SJCRH30 (cell line): ENCODE measurements around the gene SMAD3. TPM values are rescaled to one million over a fixed set of nuclear protein-coding genes. Genes with fewer than 3 reads are reported as not detected.
"Not testable (repeated sequence)": the region's sequence is repeated elsewhere in the genome, so short reads cannot be mapped to it uniquely, and the experiment has no call there.

Source experiments
- DNase-seq, 2 experiments: peaks; one replicate each; pipeline ENCODE4 v3.0.0-alpha.2; 2015 to 2020
- H3K27ac ChIP-seq: fragments of 250-450 bp; sonication (Bioruptor Pico); 2 replicates; pipeline ENCODE4 v1.5.1; 2020; ENCODE audit warnings: mild to moderate bottlenecking, moderate library complexity
- H3K27me3 ChIP-seq: fragments of 250-450 bp; sonication (Bioruptor Pico); 2 replicates; pipeline ENCODE4 v1.5.1; 2020; ENCODE audit warnings: mild to moderate bottlenecking, moderate library complexity
- H3K36me3 ChIP-seq: fragments of 250-450 bp; sonication (Bioruptor Pico); 2 replicates; pipeline ENCODE4 v1.5.1; 2020; ENCODE audit warnings: mild to moderate bottlenecking, moderate library complexity
- H3K4me1 ChIP-seq: fragments of 250-450 bp; sonication (Bioruptor Pico); 2 replicates; pipeline ENCODE4 v1.5.1; 2020; ENCODE audit warnings: mild to moderate bottlenecking, moderate library complexity
- H3K4me3 ChIP-seq: fragments of 250-450 bp; sonication (Bioruptor Pico); 2 replicates; pipeline ENCODE4 v1.5.1; 2020; ENCODE audit warnings: mild to moderate bottlenecking, moderate library complexity
- H3K9me3 ChIP-seq: fragments of 250-450 bp; sonication (Bioruptor Pico); replicated peaks from 2 replicates; pipeline ENCODE4 v1.5.1; 2020; ENCODE audit warnings: mild to moderate bottlenecking, moderate library complexity
- total RNA-seq: library from RNA; depleted of rRNA; stranded (reverse); fragments of >200 nt; shearing (Covaris generic); gene quantifications from 2 replicates; pipeline ENCODE4 v1.2.3, GENCODE V29; 2014

SMAD3 gene
- total RNA-seq, 1 experiment from 2014 or later = 23.0 TPM

DNA sequence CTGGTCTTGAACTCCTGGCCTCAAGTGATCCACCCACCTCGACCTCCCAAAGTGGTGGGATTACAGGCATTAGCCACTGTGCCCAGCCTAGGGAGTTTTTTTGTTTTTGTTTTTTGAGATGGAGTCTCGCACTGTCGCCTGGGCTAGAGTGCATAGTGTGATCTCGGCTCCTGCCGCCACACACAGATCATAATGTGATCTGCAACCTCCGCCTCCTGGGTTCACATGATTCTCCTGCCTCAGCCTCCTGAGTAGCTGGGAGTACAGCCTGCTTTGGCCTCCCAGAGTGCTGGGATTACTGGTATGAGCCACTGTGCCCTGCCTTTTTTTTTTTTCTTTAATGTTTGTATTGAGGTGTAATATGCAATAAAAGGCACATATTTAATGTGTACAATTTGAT lies 78.2 kb downstream of the SMAD3 start:
- H3K36me3 ChIP-seq = no peaks in the 10 kb centered on the region
- no peaks in the 10 kb centered on the region for H3K27me3 ChIP-seq
- no peak for DNase-seq
- H3K9me3 ChIP-seq = no peaks in the 10 kb centered on the region
- H3K27ac ChIP-seq = no peak overlapping the region
- no peak overlapping the region for H3K4me3 ChIP-seq
- peaks cover 50% of the 10 kb centered on the region for H3K4me1 ChIP-seq

DNA sequence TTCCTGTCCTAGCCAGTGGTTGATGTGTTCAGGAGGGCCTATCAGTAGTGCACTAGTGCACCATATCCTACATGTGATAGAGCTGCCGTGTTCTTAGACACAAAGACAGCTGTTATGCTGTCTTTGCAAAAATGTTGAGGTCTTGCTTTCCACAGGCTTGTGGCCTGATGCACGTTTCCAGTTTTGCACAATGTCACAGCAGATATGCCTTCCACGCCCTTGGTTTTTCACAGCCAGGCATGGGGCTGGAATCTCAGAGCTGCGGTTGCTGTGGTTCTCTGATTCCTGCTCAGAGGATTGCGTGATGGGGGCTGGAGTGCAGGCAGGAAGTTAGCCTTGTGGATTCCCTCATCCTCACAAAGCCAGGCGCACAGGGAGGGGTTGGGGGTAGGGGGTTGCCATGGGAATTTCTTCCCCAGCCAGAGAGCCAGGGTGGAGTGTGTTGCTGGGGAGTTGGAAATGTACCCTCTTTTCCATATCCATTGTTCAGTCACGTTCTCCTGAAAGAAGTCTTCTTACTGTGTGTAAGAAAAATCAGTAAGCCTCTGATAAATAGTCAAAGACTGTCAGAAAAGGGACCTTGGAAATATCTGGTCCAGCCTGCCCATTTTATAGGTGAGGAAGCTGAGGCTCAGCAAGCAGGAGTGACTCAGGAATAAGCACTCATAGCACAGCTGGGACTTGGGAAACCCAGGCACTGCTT lies 79.4 kb downstream of the SMAD3 start:
- Histone ChIP-seq H3K4me3 (no peak overlapping the region), H3K27me3 (no peaks in the 10 kb centered on the region), H3K36me3 (no peaks in the 10 kb centered on the region), H3K9me3 (no peaks in the 10 kb centered on the region), H3K4me1 (peaks cover 52% of the 10 kb centered on the region), H3K27ac (no peak overlapping the region)
- peak; percentile 28 to 44 for DNase-seq

DNA sequence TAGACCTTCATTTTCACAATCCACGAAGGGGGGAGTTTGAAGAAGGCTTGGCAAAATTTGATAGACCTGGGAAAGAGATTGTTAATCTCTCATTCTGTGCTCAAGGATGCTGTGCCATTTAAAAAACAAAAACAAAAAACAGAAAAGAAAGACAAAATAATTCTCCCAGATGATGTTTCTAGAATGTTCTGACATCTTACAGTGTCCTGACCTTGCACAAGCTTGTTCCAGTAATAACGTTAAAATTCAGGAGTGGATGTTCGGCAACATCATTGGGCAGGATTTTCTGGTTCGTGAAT lies 79.9 kb downstream of the SMAD3 start:
- no peaks in the 10 kb centered on the region for H3K27me3 ChIP-seq
- H3K4me3 ChIP-seq = no peak overlapping the region
- H3K4me1 ChIP-seq = peaks cover 56% of the 10 kb centered on the region
- DNase-seq = no peak
- H3K9me3 ChIP-seq = no peaks in the 10 kb centered on the region
- H3K27ac ChIP-seq = no peak overlapping the region
- no peaks in the 10 kb centered on the region for H3K36me3 ChIP-seq

DNA sequence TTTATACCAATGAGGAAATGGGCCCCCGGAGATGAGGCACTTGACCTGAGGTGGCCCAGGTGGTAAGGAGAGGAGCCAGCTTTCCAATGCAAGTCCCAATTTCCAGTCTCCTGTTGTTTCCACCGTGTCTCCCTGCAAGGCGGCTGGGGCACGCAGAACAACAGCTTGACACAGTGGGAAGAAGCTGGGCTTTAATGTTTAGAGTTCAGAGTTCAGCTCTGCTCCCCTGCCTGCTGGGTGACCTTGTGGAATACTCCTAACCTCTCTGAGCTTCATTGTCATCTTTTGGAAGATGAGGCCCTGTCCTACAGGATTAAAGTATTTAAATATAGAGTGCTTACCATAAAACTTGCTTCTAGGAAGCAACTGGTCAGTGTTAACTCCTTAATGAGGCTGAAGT lies 80.3 kb downstream of the SMAD3 start:
- DNase-seq = no peak
- H3K36me3 ChIP-seq = no peaks in the 10 kb centered on the region
- peaks cover 56% of the 10 kb centered on the region for H3K4me1 ChIP-seq
- no peak overlapping the region; the same call in 1 of the 2 replicates for H3K27ac ChIP-seq
- no peaks in the 10 kb centered on the region for H3K27me3 ChIP-seq
- no peak overlapping the region for H3K4me3 ChIP-seq
- no peaks in the 10 kb centered on the region for H3K9me3 ChIP-seq

DNA sequence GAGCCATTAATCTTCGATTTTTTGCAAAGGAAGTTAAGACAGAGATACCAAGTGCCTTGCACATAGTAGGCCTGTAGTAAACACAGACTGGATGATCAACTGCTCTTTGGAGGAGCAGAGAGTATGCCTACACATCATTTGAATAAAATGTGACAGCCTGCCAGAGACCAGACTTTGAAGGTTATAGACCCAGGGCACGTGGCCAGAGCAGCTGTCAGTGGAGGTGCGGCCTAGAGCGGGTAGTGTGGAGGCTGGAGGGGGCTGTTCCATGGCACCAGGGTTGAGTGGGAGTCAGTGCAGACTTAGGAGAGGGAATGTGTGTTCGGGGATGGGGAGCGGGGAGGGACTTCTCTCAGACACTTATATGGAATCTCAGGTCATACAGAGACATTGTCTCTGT lies 80.8 kb downstream of the SMAD3 start:
- no peak overlapping the region; the same call in 1 of the 2 replicates for H3K4me3 ChIP-seq
- H3K4me1 ChIP-seq = peaks cover 60% of the 10 kb centered on the region
- no peaks in the 10 kb centered on the region for H3K36me3 ChIP-seq
- H3K27me3 ChIP-seq = no peaks in the 10 kb centered on the region
- H3K9me3 ChIP-seq = no peaks in the 10 kb centered on the region
- H3K27ac ChIP-seq = peak overlapping the region; percentile 82
- DNase-seq = peak; percentile 89

GRCh38 chr15:67146875-67147381 lies 81.5 kb downstream of the SMAD3 start:
- H3K27ac ChIP-seq = peak overlapping the region; percentile 82

GRCh38 chr15:67147396-67147949 lies 82.1 kb downstream of the SMAD3 start:
- no peak overlapping the region for H3K4me3 ChIP-seq
- peak overlapping the region; percentile 82 for H3K27ac ChIP-seq
- DNase-seq = no peak
- H3K27me3 ChIP-seq = no peaks in the 10 kb centered on the region
- H3K36me3 ChIP-seq = no peaks in the 10 kb centered on the region
- H3K9me3 ChIP-seq = no peaks in the 10 kb centered on the region
- H3K4me1 ChIP-seq = peaks cover 60% of the 10 kb centered on the region

More at GRCh38 chr15:67146875-67147381, 81.5 kb downstream of the SMAD3 start:
- peaks cover 60% of the 10 kb centered on the region for H3K4me1 ChIP-seq
- no peaks in the 10 kb centered on the region for H3K9me3 ChIP-seq
- DNase-seq = peak; percentile 85 to 88
- H3K36me3 ChIP-seq = no peaks in the 10 kb centered on the region
- no peaks in the 10 kb centered on the region for H3K27me3 ChIP-seq
- H3K4me3 ChIP-seq = peak overlapping the region; percentile 10; the same call in 1 of the 2 replicates

DNA sequence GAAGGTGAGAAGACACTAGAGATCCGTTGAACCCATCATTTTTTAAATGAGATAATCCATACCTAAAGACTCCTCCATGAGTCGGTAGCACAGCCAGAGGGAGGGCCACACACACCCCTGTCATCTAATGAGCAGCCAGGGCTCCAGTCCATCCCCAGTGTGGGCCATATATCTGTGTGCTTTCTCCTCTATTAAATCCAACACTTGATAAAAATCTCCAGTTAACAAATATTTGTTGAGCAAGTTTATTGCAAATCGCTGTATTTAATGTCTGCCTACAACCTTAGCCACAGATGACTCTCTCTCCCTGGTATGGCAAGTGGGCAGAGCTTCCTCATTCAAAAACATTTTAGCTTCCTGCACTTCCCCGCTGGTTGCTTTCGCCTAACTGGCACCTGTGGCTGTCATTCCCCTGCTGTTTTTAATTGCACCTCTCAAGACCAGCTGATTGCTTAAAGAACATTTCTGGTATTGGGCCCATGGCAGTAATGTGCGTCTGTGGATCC lies 82.8 kb downstream of the SMAD3 start:
- H3K27me3 ChIP-seq = no peaks in the 10 kb centered on the region
- no peaks in the 10 kb centered on the region for H3K36me3 ChIP-seq
- H3K9me3 ChIP-seq = no peaks in the 10 kb centered on the region
- peak; percentile 86 to 92 for DNase-seq
- peaks cover 60% of the 10 kb centered on the region for H3K4me1 ChIP-seq
- H3K4me3 ChIP-seq = no peak overlapping the region
- peak overlapping the region; percentile 82 for H3K27ac ChIP-seq

GRCh38 chr15:67149068-67149772 lies 83.8 kb downstream of the SMAD3 start:
- H3K4me1 ChIP-seq = peaks cover 58% of the 10 kb centered on the region

DNA sequence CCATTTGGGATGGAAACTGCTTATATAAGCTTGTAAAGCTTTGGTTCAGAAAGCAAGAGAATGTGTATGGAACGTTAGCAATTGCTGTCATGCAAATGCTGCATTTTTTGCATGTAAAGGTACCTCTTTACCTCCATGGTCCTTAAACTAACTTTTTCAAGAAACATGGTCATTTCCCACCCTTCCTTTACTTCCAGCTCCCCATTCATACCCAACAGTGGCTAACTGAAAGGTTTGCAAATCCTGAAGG lies 84.3 kb downstream of the SMAD3 start:
- Histone ChIP-seq H3K36me3 (no peaks in the 10 kb centered on the region), H3K27ac (peak overlapping the region; percentile 82), H3K9me3 (no peaks in the 10 kb centered on the region), H3K4me3 (peak overlapping the region; percentile 33), H3K4me1 (peaks cover 53% of the 10 kb centered on the region), H3K27me3 (no peaks in the 10 kb centered on the region)
- DNase-seq = no peak

More at GRCh38 chr15:67149068-67149772, 83.8 kb downstream of the SMAD3 start:
- Histone ChIP-seq H3K4me3 (no peak overlapping the region), H3K9me3 (no peaks in the 10 kb centered on the region), H3K27ac (peak overlapping the region; percentile 82), H3K36me3 (no peaks in the 10 kb centered on the region), H3K27me3 (no peaks in the 10 kb centered on the region)
- DNase-seq = peak in 1 of 2 experiments; percentile 51

- Histone ChIP-seq H3K27ac (peak overlapping the region; percentile 82), H3K4me3 (peak overlapping the region; percentile 33), H3K4me1 (peaks cover 48% of the 10 kb centered on the region), H3K36me3 (peaks cover under 1% of the 10 kb centered on the region; the same call in 1 of the 2 replicates), H3K9me3 (no peaks in the 10 kb centered on the region), H3K27me3 (no peaks in the 10 kb centered on the region)
- DNase-seq = peak; percentile 85 to 87
Observed at GRCh38 chr15:67150023-67150860, 84.8 kb downstream of the SMAD3 start.

GRCh38 chr15:67152429-67152828 lies 87.0 kb downstream of the SMAD3 start:
- H3K36me3 ChIP-seq = peaks cover 2% of the 10 kb centered on the region; the same call in 1 of the 2 replicates
- H3K27me3 ChIP-seq = no peaks in the 10 kb centered on the region
- no peaks in the 10 kb centered on the region for H3K9me3 ChIP-seq
- peaks cover 32% of the 10 kb centered on the region for H3K4me1 ChIP-seq
- no peak for DNase-seq
- H3K27ac ChIP-seq = no peak overlapping the region
- no peak overlapping the region for H3K4me3 ChIP-seq

DNA sequence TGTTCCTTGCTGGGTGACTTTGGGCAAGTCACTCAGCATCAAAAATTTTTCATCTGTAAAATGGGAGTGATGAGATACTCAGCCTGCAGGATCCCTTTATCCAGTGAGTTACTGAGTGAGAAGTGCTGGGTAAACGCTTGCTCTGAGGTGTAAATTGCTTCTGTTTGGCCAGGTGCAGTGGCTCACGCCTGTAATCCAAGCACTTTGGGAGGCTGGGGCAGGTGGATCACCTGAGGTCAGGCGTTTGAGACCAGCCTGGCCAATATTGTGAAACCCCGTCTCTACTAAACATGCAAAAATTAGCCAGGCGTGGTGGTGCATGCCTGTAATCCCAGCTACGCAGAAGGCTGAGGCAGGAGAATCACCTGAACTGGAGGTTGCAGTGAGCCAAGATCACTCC lies 87.6 kb downstream of the SMAD3 start:
- H3K27me3 ChIP-seq, H3K36me3 ChIP-seq, H3K9me3 ChIP-seq, H3K4me3 ChIP-seq, DNase-seq, H3K27ac ChIP-seq: not testable (repeated sequence)
- peaks cover 25% of the 10 kb centered on the region for H3K4me1 ChIP-seq

- H3K36me3 ChIP-seq = peaks cover 2% of the 10 kb centered on the region; the same call in 1 of the 2 replicates
- H3K4me3 ChIP-seq = no peak overlapping the region
- peaks cover 15% of the 10 kb centered on the region for H3K4me1 ChIP-seq
- H3K27me3 ChIP-seq = no peaks in the 10 kb centered on the region
- H3K9me3 ChIP-seq = no peaks in the 10 kb centered on the region
- no peak overlapping the region for H3K27ac ChIP-seq
- no peak for DNase-seq
Observed at GRCh38 chr15:67154249-67154648, 88.8 kb downstream of the SMAD3 start.
